PC-9 (cell line): Measurements from ENCODE around the gene LAMA5. TPM values are rescaled to one million over a fixed set of nuclear protein-coding genes. Genes with fewer than 3 reads are reported as not detected.

Source experiments
- BruUV-seq: library from RNA; stranded (reverse); fragments of 400-500 nt; replicated peaks from 2 replicates; lab custom pipeline; 2021; lab: Mats Ljungman, UMichigan
- CTCF ChIA-PET: fragments of 300-600 bp; sonication (Branson Sonifier 250); formaldehyde crosslinking; loops from one replicate; lab custom pipeline; 2022; ENCODE audit warnings: antibody characterized with exemption; lab: Charles Lee
- POLR2A ChIA-PET: fragments of 300-600 bp; sonication (Branson Sonifier 250); formaldehyde crosslinking; loops from one replicate; lab custom pipeline; 2022; ENCODE audit warnings: antibody characterized with exemption; ENCODE audit not compliant: unreplicated experiment; lab: Charles Lee
- DNase-seq, 2 experiments: peaks; one replicate each; pipeline versions ENCODE4 v3.0.0 to v3.0.0-alpha.2; 2015 to 2022; ENCODE audit warnings: mixed read lengths in 1 of 2
- H2AFZ ChIP-seq: fragments of 200-600 bp; sonication (generic); 2 replicates; pipeline ENCODE4 v1.8.1; 2017; ENCODE audit warnings: antibody characterized with exemption
- H3F3A ChIP-seq: fragments of 200-600 bp; sonication (generic); 2 replicates; pipeline ENCODE4 v1.8.1; 2017; ENCODE audit warnings: antibody characterized with exemption, mild to moderate bottlenecking, low read depth; ENCODE audit not compliant: insufficient read depth
- H3K27ac ChIP-seq: fragments of 200-600 bp; sonication (generic); 2 replicates; pipeline ENCODE4 v1.6.1; 2016; ENCODE audit warnings: mixed run types
- H3K27me3 ChIP-seq: fragments of 200-600 bp; sonication (generic); 2 replicates; pipeline ENCODE4 v1.6.1; 2016; ENCODE audit warnings: low read depth, mixed run types; ENCODE audit not compliant: insufficient read depth
- H3K36me3 ChIP-seq: fragments of 200-600 bp; sonication (generic); 2 replicates; pipeline ENCODE4 v1.6.1; 2016; ENCODE audit warnings: low read depth, mixed run types
- H3K4me1 ChIP-seq: fragments of 200-600 bp; sonication (generic); replicated peaks from 2 replicates; pipeline ENCODE4 v1.6.1; 2016; ENCODE audit warnings: mixed run types; ENCODE audit not compliant: insufficient read depth
- H3K4me2 ChIP-seq: fragments of 200-600 bp; sonication (generic); 2 replicates; pipeline ENCODE4 v1.6.1; 2017; ENCODE audit warnings: mixed run types
- H3K4me3 ChIP-seq: fragments of 200-600 bp; sonication (generic); 2 replicates; pipeline ENCODE4 v1.6.1; 2016; ENCODE audit warnings: mixed run types
- H3K79me2 ChIP-seq: fragments of 200-600 bp; sonication (generic); 2 replicates; pipeline ENCODE4 v1.6.1; 2017; ENCODE audit warnings: low read depth, mixed run types
- H3K9me2 ChIP-seq: fragments of 200-600 bp; sonication (generic); 2 replicates; pipeline ENCODE4 v1.8.1; 2017; ENCODE audit warnings: mild to moderate bottlenecking; ENCODE audit not compliant: insufficient read depth
- H3K9me3 ChIP-seq: fragments of 200-600 bp; sonication (generic); 2 replicates; pipeline ENCODE4 v1.8.1; 2016; ENCODE audit warnings: low read depth; ENCODE audit not compliant: insufficient read depth
- H4K20me1 ChIP-seq: fragments of 200-600 bp; sonication (generic); 2 replicates; pipeline ENCODE4 v1.8.1; 2017; ENCODE audit not compliant: insufficient read depth
- CTCF ChIP-seq: fragments of 200-600 bp; sonication (generic); conservative IDR thresholded peaks from 2 replicates; pipeline ENCODE4 v1.6.1; 2017; ENCODE audit warnings: mixed run types, antibody characterized with exemption, mild to moderate bottlenecking, moderate library complexity
- EZH2 ChIP-seq: fragments of 200-600 bp; sonication (generic); IDR thresholded peaks from 2 replicates; pipeline ENCODE4 v1.8.0; 2017; ENCODE audit warnings: antibody characterized with exemption, low read depth
- intact Hi-C: fragments of 100-400 bp; cut with micrococcal nuclease; formaldehyde crosslinking; loops from one replicate; pipeline ENCODE4 v1.10.0; 2022; ENCODE audit not compliant: unreplicated experiment
- total RNA-seq: library from RNA; stranded (reverse); gene quantifications from 2 replicates; pipeline ENCODE4 v1.2.3, GENCODE V29; 2021

Gene LAMA5
- total RNA-seq, 1 experiment from 2014 or later, result 700 TPM

GRCh38 chr20:62296724-62297448 lies 70.2 kb downstream of the LAMA5 start:
- no TSS peak for BruUV-seq
- Histone ChIP-seq H2AFZ (no peak overlapping the region), H4K20me1 (peaks cover 7% of the 10 kb centered on the region; the same call in 1 of the 2 replicates), H3K4me1 (no peaks in the 10 kb centered on the region), H3K36me3 (0 out of 2 replicates have a peak, but pooled peaks cover 5% of the 10 kb centered on the region), H3K9me3 (no peaks in the 10 kb centered on the region), H3F3A (peaks cover 30% of the 10 kb centered on the region), H3K27me3 (no peaks in the 10 kb centered on the region), H3K79me2 (no peaks in the 10 kb centered on the region), H3K9me2 (no peaks in the 10 kb centered on the region), H3K4me2 (no peak overlapping the region), H3K4me3 (no peak overlapping the region), H3K27ac (no peak overlapping the region)
- DNase-seq, result no peak
- ChIA-PET CTCF (no interaction called here), POLR2A (no interaction called here)
- intact Hi-C loops, result no loop called here
- no peak for TF ChIP-seq CTCF

- no peak overlapping the region for H3K4me3 ChIP-seq
- BruUV-seq, result no TSS peak
- H3K27ac ChIP-seq, result no peak overlapping the region
- no peaks in the 10 kb centered on the region for H3K4me1 ChIP-seq
- CTCF ChIA-PET, result no interaction called here
- 0 out of 2 replicates have a peak, but pooled peaks cover 5% of the 10 kb centered on the region for H3K36me3 ChIP-seq
- H3F3A ChIP-seq, result 0 out of 2 replicates have a peak, but pooled peaks cover 11% of the 10 kb centered on the region
- no peak for DNase-seq
- POLR2A ChIA-PET, result no interaction called here
- H3K4me2 ChIP-seq, result no peak overlapping the region
- no peak overlapping the region for H2AFZ ChIP-seq
- no peaks in the 10 kb centered on the region for H3K79me2 ChIP-seq
- intact Hi-C loops, result no loop called here
- peaks cover 7% of the 10 kb centered on the region; the same call in 1 of the 2 replicates for H4K20me1 ChIP-seq
- H3K9me3 ChIP-seq, result no peaks in the 10 kb centered on the region
- H3K9me2 ChIP-seq, result no peaks in the 10 kb centered on the region
- no peaks in the 10 kb centered on the region for H3K27me3 ChIP-seq
- TF ChIP-seq CTCF (no peak), EZH2 (no peak)
Observed at GRCh38 chr20:62294516-62294915, 72.6 kb downstream of the LAMA5 start.

DNA sequence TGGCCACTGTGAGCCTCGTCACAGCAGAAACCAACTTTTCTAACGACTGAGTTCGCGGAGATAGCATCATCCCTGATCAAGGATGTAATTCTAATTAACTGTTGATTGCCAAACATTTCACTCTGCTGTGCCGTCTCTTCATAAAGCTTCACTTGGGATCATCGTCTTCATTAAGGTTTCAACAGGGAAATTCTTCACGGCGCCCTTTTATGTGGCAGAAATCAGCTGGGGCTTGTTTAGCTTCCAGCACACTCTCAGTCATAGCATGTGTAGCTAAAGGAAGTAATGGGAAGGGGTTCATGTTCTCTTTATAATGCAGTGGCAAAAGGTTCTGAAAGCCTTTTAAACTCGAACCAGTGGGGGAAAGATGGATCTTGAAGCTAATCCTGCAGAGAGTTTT lies 73.2 kb downstream of the LAMA5 start:
- H2AFZ ChIP-seq, result no peak overlapping the region

More for the DNA sequence above, 73.2 kb downstream of the LAMA5 start:
- TF ChIP-seq CTCF (no peak), EZH2 (no peak)
- Histone ChIP-seq H3K79me2 (no peaks in the 10 kb centered on the region), H3K27me3 (no peaks in the 10 kb centered on the region), H3F3A (0 out of 2 replicates have a peak, but pooled peaks cover 10% of the 10 kb centered on the region), H3K4me1 (no peaks in the 10 kb centered on the region), H4K20me1 (peaks cover 7% of the 10 kb centered on the region; the same call in 1 of the 2 replicates), H3K9me2 (no peaks in the 10 kb centered on the region), H3K9me3 (no peaks in the 10 kb centered on the region), H3K4me2 (no peak overlapping the region), H3K36me3 (0 out of 2 replicates have a peak, but pooled peaks cover 5% of the 10 kb centered on the region), H3K4me3 (no peak overlapping the region), H3K27ac (no peak overlapping the region)
- DNase-seq, result no peak
- POLR2A ChIA-PET, result no interaction called here
- no TSS peak for BruUV-seq
- CTCF ChIA-PET, result no interaction called here
- intact Hi-C loops, result no loop called here
